ENCODE data around the gene MBTPS1.

DNA sequence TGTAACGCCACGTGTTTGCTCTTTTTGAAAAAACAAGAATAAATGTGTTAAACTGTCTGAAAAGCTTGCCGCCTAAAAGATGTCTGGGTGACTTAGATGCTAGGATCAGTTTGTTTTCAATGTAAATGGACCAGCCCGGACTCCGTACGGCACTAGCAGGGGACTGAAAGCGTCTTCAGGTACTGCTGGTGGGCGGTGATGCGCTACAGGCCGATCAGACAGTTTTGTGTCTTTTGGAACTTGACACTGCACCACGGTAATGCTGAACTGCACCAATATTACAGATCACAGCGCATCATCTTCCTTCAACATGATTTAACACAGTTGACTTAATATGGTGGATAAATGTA is 727 bp upstream of the MBTPS1 start:
- TF ChIP-seq, protein P1, sequence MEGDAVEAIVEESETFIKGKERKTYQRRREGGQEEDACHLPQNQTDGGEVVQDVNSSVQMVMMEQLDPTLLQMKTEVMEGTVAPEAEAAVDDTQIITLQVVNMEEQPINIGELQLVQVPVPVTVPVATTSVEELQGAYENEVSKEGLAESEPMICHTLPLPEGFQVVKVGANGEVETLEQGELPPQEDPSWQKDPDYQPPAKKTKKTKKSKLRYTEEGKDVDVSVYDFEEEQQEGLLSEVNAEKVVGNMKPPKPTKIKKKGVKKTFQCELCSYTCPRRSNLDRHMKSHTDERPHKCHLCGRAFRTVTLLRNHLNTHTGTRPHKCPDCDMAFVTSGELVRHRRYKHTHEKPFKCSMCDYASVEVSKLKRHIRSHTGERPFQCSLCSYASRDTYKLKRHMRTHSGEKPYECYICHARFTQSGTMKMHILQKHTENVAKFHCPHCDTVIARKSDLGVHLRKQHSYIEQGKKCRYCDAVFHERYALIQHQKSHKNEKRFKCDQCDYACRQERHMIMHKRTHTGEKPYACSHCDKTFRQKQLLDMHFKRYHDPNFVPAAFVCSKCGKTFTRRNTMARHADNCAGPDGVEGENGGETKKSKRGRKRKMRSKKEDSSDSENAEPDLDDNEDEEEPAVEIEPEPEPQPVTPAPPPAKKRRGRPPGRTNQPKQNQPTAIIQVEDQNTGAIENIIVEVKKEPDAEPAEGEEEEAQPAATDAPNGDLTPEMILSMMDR (IDR thresholded peaks at IDR 0.05) = no peak
- TF ChIP-seq POLR2A (IDR thresholded peaks at IDR 0.05) = no peak

All from adrenal gland (tissue), 5 donors.